HepG2 (cell line): Measurements from ENCODE around the gene SNAPC3. TPM values are rescaled to one million over a fixed set of nuclear protein-coding genes. Genes with fewer than 3 reads are reported as not detected.

ENCODE experiments used
- ATAC-seq: fragments of 200-7000 bp; cut with Tn5 transposase; 3 replicates; pipeline ENCODE4 v1.9.1; 2020; ENCODE audit warnings: mild to moderate bottlenecking, moderate library complexity
- BruUV-seq: library from RNA; stranded (reverse); fragments of 400-500 nt; replicated peaks from 2 replicates; lab custom pipeline; 2021; lab: Mats Ljungman, UMichigan
- CTCF ChIA-PET: fragments of 300-600 bp; formaldehyde crosslinking; extraction: SDS; loops from one replicate; lab custom pipeline; 2021; ENCODE audit warnings: low total read pairs, inconsistent platforms, low intra/inter-chr PET ratio; lab: Yijun Ruan, JAX
- POLR2A ChIA-PET: fragments of 350-600 bp; sonication (Branson Sonifier 250); formaldehyde crosslinking; loops from one replicate; lab custom pipeline; 2020; ENCODE audit warnings: antibody characterized with exemption, inconsistent platforms; lab: Yijun Ruan, JAX
- DNase-seq: peaks from one replicate; pipeline ENCODE4 v3.0.0-alpha.2; 2015; ENCODE audit warnings: low spot score
- FAIRE-seq: peaks from 3 replicates; lab custom pipeline; 2011; peaks lifted over from hg19 to GRCh38; lab: Jason Lieb, UNC
- H2AFZ ChIP-seq: one replicate; pipeline ENCODE4 v1.6.1; 2011; ENCODE audit warnings: low read length, inconsistent platforms
- H3K27ac ChIP-seq: fragments of 300-600 bp; 3 replicates; pipeline ENCODE4 v1.8.0; 2011; ENCODE audit warnings: mixed run types, mild to moderate bottlenecking, mixed read lengths, low read length, inconsistent platforms; ENCODE audit not compliant: insufficient read depth; ENCODE audit errors: extremely low read length
- H3K27me3 ChIP-seq, 2 experiments: fragments of 200-600 bp in 1 of 2; 2 replicates in 1 of 2; 3 replicates in 1 of 2; pipeline versions ENCODE4 v1.6.0 to v1.8.0; 2011; ENCODE audit warnings: low read length in 2 of 2, mild to moderate bottlenecking in 2 of 2, moderate library complexity in 2 of 2, inconsistent platforms in 1 of 2; ENCODE audit not compliant: insufficient read depth in 2 of 2, control insufficient read depth in 1 of 2
- H3K36me3 ChIP-seq, 2 experiments: fragments of 200-600 bp in 1 of 2; replicated peaks in 1 of 2; 2 replicates in 1 of 2; 3 replicates in 1 of 2; pipeline versions ENCODE4 v1.5.1 to v1.8.0; 2011; ENCODE audit warnings: low read length in 2 of 2, inconsistent platforms in 1 of 2; ENCODE audit not compliant: insufficient read depth in 2 of 2, control insufficient read depth in 1 of 2
- H3K4me1 ChIP-seq: 2 replicates; pipeline ENCODE4 v1.5.1; 2012; ENCODE audit warnings: low read length, inconsistent platforms; ENCODE audit not compliant: insufficient read depth
- H3K4me2 ChIP-seq: 2 replicates; pipeline ENCODE4 v1.6.0; 2011; ENCODE audit warnings: low read depth, low read length, inconsistent platforms
- H3K4me3 ChIP-seq, 3 experiments: fragments of 200-600 bp in 1 of 3; sonication (generic), shearing (Covaris generic) in 1 of 3; replicated peaks in 1 of 3; 2 replicates each; pipeline ENCODE4 v1.5.1; 2011 to 2016; ENCODE audit warnings: low read length in 3 of 3, inconsistent platforms in 2 of 3, low read depth in 2 of 3, mild to moderate bottlenecking in 2 of 3, control low read depth in 1 of 3, mixed read lengths in 1 of 3; ENCODE audit not compliant: insufficient read depth in 1 of 3
- H3K79me2 ChIP-seq: one replicate; pipeline ENCODE4 v1.6.1; 2011; ENCODE audit warnings: low read length, inconsistent platforms; ENCODE audit not compliant: insufficient read depth
- H3K9ac ChIP-seq: 2 replicates; pipeline ENCODE4 v1.6.0; 2011; ENCODE audit warnings: mild to moderate bottlenecking, low read depth, low read length, inconsistent platforms; ENCODE audit not compliant: insufficient read depth
- H3K9me3 ChIP-seq: 2 replicates; pipeline ENCODE4 v1.5.1; 2012; ENCODE audit warnings: mild to moderate bottlenecking, low read length
- H4K20me1 ChIP-seq: 2 replicates; pipeline ENCODE4 v1.6.0; 2011; ENCODE audit warnings: inconsistent platforms, mild to moderate bottlenecking, low read length, moderate library complexity; ENCODE audit not compliant: insufficient read depth
- AGO2 ChIP-seq: fragments of 200-400 bp; formaldehyde crosslinking; optimal IDR thresholded peaks from 2 replicates; pipeline ENCODE3; 2017; ENCODE audit warnings: mild to moderate bottlenecking, low read depth, low read length, moderate library complexity
- ARID4A ChIP-seq: sonication (generic); formaldehyde crosslinking; IDR thresholded peaks from 2 replicates; pipeline ENCODE4 v1.5.0; 2020; ENCODE audit warnings: mild to moderate bottlenecking, missing genetic modification reagents, borderline replicate concordance
- E2F5 ChIP-seq: sonication (generic); formaldehyde crosslinking; conservative IDR thresholded peaks from 2 replicates; pipeline ENCODE4 v1.4.0; 2020; ENCODE audit warnings: missing genetic modification reagents
- FOXK2 ChIP-seq: fragments of 450-650 bp; IDR thresholded peaks from 2 replicates; pipeline ENCODE4 v1.6.1; 2016
- KLF12 ChIP-seq: sonication (generic); formaldehyde crosslinking; IDR thresholded peaks from 2 replicates; pipeline ENCODE4 v1.4.0; 2020; ENCODE audit warnings: missing genetic modification reagents, borderline replicate concordance
- KLF13 ChIP-seq: sonication (generic); formaldehyde crosslinking; IDR thresholded peaks from 2 replicates; pipeline ENCODE4 v1.4.0; 2020; ENCODE audit warnings: mild to moderate bottlenecking, missing genetic modification reagents
- MIXL1 ChIP-seq: IDR thresholded peaks from 2 replicates; pipeline ENCODE4 v1.6.1; 2016
- NFE2L2 ChIP-seq: fragments of 150-350 bp; IDR thresholded peaks from 2 replicates; pipeline ENCODE4 v1.6.1; 2014; ENCODE audit warnings: low read length
- PAF1 ChIP-seq: IDR thresholded peaks from 2 replicates; pipeline ENCODE4 v1.6.1; 2016; ENCODE audit warnings: missing genetic modification reagents, missing compliant biosample characterization
- PAWR ChIP-seq: sonication (generic); formaldehyde crosslinking; IDR thresholded peaks from 2 replicates; pipeline ENCODE4 v1.4.0; 2020; ENCODE audit warnings: missing genetic modification reagents, mild to moderate bottlenecking, borderline replicate concordance
- PHF5A ChIP-seq: IDR thresholded peaks from one replicate; pipeline ENCODE4 v1.6.1; 2018; ENCODE audit warnings: low read depth, missing genetic modification reagents; ENCODE audit not compliant: unreplicated experiment
- REL ChIP-seq: sonication (generic); formaldehyde crosslinking; conservative IDR thresholded peaks from 2 replicates; pipeline ENCODE4 v1.8.0; 2022; ENCODE audit warnings: mild to moderate bottlenecking, missing genetic modification reagents, moderate library complexity
- RFX5 ChIP-seq: IDR thresholded peaks from 2 replicates; pipeline ENCODE4 v1.6.1; 2011; ENCODE audit warnings: low read depth, low read length, improper control_type of control experiment
- ZHX1 ChIP-seq: sonication (generic); formaldehyde crosslinking; IDR thresholded peaks from 2 replicates; pipeline ENCODE4 v1.8.1; 2022; ENCODE audit warnings: low read depth, mild to moderate bottlenecking, missing genetic modification reagents
- ZNF550 ChIP-seq: sonication (generic); formaldehyde crosslinking; IDR thresholded peaks from 2 replicates; pipeline ENCODE4 v1.4.0; 2020; ENCODE audit warnings: mild to moderate bottlenecking, missing genetic modification reagents, borderline replicate concordance
- ZNF607 ChIP-seq: sonication (generic); formaldehyde crosslinking; IDR thresholded peaks from 2 replicates; pipeline ENCODE4 v1.5.1; 2020; ENCODE audit warnings: missing genetic modification reagents, mild to moderate bottlenecking, borderline replicate concordance
- ZNF644 ChIP-seq: IDR thresholded peaks from 2 replicates; pipeline ENCODE4 v1.6.1; 2016; ENCODE audit warnings: low read depth
- ZZZ3 ChIP-seq: sonication (generic); formaldehyde crosslinking; IDR thresholded peaks from 2 replicates; pipeline ENCODE4 v1.4.0; 2020; ENCODE audit warnings: missing genetic modification reagents, mild to moderate bottlenecking, borderline replicate concordance
- WGBS: methylation state at CpG from one replicate; pipeline ENCODE4 v1.1.6; 2017; ENCODE audit warnings: low lambda C conversion rate; 5-methylcytosine and 5-hydroxymethylcytosine counted together
- in situ Hi-C: cut with HindIII; loops from 2 replicates; pipeline ENCODE4 v1.10.0; 2017; ENCODE audit warnings: low pct_unique_long_range_greater_than_20kb; ENCODE audit not compliant: extremely low pct_ligation_motif_present
- intact Hi-C: fragments of 100-400 bp; cut with micrococcal nuclease; formaldehyde crosslinking; loops from one replicate; pipeline ENCODE4 v1.10.0; 2022; ENCODE audit not compliant: unreplicated experiment
- polyA plus RNA-seq, 8 experiments: library from polyadenylated mRNA; depleted of rRNA in 3 of 8; stranded (reverse) in 7 of 8; unstranded in 1 of 8; fragments of >200 nt; fragmentation: Illumina TruSeq in 4 of 8; extraction: Trizol in 4 of 8; gene quantifications; 2 replicates each; pipeline versions ENCODE4 v1.2.1 to v1.2.3, GENCODE V29; 2011 to 2016; ENCODE audit warnings: low read depth in 4 of 8, missing spikeins in 1 of 8, mixed read lengths in 1 of 8; ENCODE audit not compliant: insufficient read depth in 1 of 8
- total RNA-seq, 5 experiments: library from RNA; depleted of rRNA; stranded (reverse); fragments of >200 nt; fragmentation: Illumina TruSeq; extraction: Trizol; gene quantifications; 2 replicates each; pipeline ENCODE4 v1.2.3, GENCODE V29; 2016; ENCODE audit warnings: low read depth in 1 of 5

The SNAPC3 gene
- total and polyA plus RNA-seq, 2 of the 13 experiments (the other 11 are each of a cell fraction or from before 2014, with no cell fraction given) = 25.6 to 26.0 TPM

- no peak for TF ChIP-seq ZZZ3
- no peak for TF ChIP-seq MIXL1 (CRISPR knock-in tag)
- TF ChIP-seq AGO2 = no peak
- no peak for TF ChIP-seq PHF5A (CRISPR knock-in tag)
- TF ChIP-seq, all 625 proteins: peak for 0
These were observed 79.1 kb downstream of the SNAPC3 start (continued) for GRCh38 chr9:15501803-15502202.

GRCh38 chr9:15505921-15506320 lies 83.2 kb downstream of the SNAPC3 start:
- FAIRE-seq = no peak
- peaks cover 18% of the 10 kb centered on the region for H3K4me1 ChIP-seq
- ChIA-PET POLR2A (interaction anchor here (1.1 kb wide), 1 partner anchor 47 kb away, joined by 3 read pairs; the partner anchor contains the start of gene CCDC171), CTCF (no interaction called here)
- peaks cover 21% of the 10 kb centered on the region for H3K79me2 ChIP-seq
- H3K27ac ChIP-seq = no peak overlapping the region
- H3K4me2 ChIP-seq = no peak overlapping the region
- no peak overlapping the region for H3K4me3 ChIP-seq
- H2AFZ ChIP-seq = no peak overlapping the region
- no peaks in the 10 kb centered on the region; the same call in 1 of the 2 replicates for H4K20me1 ChIP-seq
- intact Hi-C loops (no loop called here), in situ Hi-C loops (no loop called here)
- no peaks in the 10 kb centered on the region for H3K9me3 ChIP-seq
- no TSS peak for BruUV-seq
- DNase-seq = no peak
- peaks cover 2 to 19% of the 10 kb centered on the region in 2 experiments; a peak in 4 of 5 replicates for H3K36me3 ChIP-seq
- no peaks in the 10 kb centered on the region for H3K27me3 ChIP-seq
- WGBS = 92% methylated on average over 3 of the region's 3 CpGs
- no peak overlapping the region for H3K9ac ChIP-seq
- ATAC-seq = no peak
- no peak for TF ChIP-seq ZNF607
- no peak for TF ChIP-seq ZHX1
- TF ChIP-seq ARID4A (CRISPR knock-in tag) = no peak
- no peak for TF ChIP-seq E2F5 (CRISPR knock-in tag)
- no peak for TF ChIP-seq KLF12 (CRISPR knock-in tag)
- TF ChIP-seq NFE2L2 = no peak
- TF ChIP-seq PAF1 (CRISPR knock-in tag) = no peak
- TF ChIP-seq FOXK2 = no peak
- TF ChIP-seq ZNF644 (CRISPR knock-in tag) = no peak
- TF ChIP-seq ZNF550 (CRISPR knock-in tag) = no peak
- no peak for TF ChIP-seq KLF13 (CRISPR knock-in tag)
- TF ChIP-seq RFX5 = no peak
- TF ChIP-seq PAWR (CRISPR knock-in tag) = no peak
- TF ChIP-seq REL = no peak
